ENCODE results near the gene RARRES2. TPM values are rescaled to one million over a fixed set of nuclear protein-coding genes. Genes with fewer than 3 reads are reported as not detected.
A peak's percentile ranks its signal among the peaks of the same experiment; 100 is the strongest.

Gene RARRES2
- 18.3 and 26.1 TPM in 2 replicates for total RNA-seq

DNA sequence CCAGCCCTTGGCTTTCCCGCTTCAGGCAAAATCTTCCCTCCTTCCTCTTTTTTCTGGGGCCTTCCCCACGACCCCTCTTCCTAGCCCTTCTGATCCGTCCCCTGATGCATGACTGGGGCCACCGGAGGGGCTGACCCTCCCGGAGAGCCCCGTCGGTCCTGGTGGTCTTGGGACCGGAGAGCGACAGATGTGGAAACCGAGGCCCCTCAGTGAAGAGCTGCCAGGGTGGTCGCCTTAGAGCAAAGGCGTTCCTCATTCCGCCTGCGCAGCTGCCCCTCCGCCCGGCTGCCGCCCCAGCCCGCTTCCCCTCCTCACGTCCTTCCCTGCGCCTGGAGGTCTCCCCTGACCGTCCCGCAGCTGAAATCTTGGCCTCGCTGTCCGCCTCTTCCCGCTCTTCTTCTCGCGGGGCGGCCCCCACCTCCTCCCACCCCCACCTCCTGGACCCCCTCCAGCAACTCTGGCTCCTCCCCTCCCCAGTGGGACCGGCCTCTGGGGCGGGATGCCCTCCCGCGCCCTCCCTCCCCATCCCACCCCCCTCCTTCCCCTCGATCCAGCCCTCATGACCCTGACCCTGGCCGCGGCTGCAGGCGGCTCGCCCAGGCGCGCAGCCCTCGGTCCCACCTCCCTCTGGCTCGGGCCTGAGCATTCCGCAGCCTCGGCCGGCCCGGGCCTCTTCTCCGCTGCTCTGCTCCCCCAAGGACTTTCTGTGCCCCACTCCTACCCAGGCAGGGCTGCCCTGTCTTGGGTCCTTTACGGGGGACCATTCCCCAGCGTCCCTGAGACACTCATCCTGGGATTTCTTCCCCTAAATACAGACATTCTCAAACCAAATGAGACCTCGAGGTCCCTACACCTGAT, at the start of gene RARRES2:
Gene RARRES2 (minus strand): TSS at position 367 of the 858 bp plus-strand sequence. CDS start 1,020 bp downstream, outside the sequence.
- Histone ChIP-seq H3K36me3 (ENCODE audit: insufficient read depth, low read length) (no peaks in the 10 kb centered on the region), H3K9me3 (ENCODE audit: low read depth, low read length) (no peaks in the 10 kb centered on the region), H3K4me1 (ENCODE audit: insufficient read depth, low read length) (no peaks in the 10 kb centered on the region), H3K4me3 (ENCODE audit: insufficient read depth, low read length) (no peak within 1 kb of the TSS), H3K27ac (ENCODE audit: low read depth, low read length) (no peak within 1 kb of the TSS), H3K79me2 (ENCODE audit: insufficient read depth, low read length) (no peaks in the 10 kb centered on the region), H3K27me3 (ENCODE audit: insufficient read depth, low read length) (peaks cover 33% of the 10 kb centered on the region), H3K4me2 (ENCODE audit: insufficient read depth, low read length) (no peak within 1 kb of the TSS), H2AFZ (ENCODE audit: low read length) (no peak within 1 kb of the TSS), H4K20me1 (ENCODE audit: insufficient read depth, low read length) (no peaks in the 10 kb centered on the region)
- TF ChIP-seq, protein P1, sequence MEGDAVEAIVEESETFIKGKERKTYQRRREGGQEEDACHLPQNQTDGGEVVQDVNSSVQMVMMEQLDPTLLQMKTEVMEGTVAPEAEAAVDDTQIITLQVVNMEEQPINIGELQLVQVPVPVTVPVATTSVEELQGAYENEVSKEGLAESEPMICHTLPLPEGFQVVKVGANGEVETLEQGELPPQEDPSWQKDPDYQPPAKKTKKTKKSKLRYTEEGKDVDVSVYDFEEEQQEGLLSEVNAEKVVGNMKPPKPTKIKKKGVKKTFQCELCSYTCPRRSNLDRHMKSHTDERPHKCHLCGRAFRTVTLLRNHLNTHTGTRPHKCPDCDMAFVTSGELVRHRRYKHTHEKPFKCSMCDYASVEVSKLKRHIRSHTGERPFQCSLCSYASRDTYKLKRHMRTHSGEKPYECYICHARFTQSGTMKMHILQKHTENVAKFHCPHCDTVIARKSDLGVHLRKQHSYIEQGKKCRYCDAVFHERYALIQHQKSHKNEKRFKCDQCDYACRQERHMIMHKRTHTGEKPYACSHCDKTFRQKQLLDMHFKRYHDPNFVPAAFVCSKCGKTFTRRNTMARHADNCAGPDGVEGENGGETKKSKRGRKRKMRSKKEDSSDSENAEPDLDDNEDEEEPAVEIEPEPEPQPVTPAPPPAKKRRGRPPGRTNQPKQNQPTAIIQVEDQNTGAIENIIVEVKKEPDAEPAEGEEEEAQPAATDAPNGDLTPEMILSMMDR (IDR thresholded peaks at IDR 0.05; ENCODE audit: extremely low read depth, low read depth, low read length) = no peak
- peak; percentile 66 for DNase-seq (ENCODE audit: insufficient read length, low spot score, missing footprints)

DNA sequence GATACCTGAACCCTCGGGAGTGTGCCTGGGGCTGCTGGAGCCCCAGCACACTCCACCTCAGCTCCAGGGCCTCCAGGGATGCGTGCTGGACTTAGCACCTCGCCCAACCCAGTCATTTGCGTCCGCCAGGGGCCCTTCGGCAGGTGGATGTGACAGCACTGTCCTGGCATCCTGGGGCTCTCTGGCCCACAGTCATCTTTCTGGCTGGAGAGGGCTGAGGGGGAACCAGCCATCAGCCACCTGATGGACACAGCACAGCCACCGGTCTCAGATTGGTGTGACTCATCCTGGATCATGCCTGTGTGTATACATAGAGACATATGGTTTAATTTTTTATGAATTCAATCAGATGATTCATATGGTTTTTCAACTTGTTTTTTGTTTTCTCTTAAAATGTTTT, 48.8 kb upstream of the RARRES2 start:
- Histone ChIP-seq H3K79me2 (ENCODE audit: insufficient read depth, low read length) (no peaks in the 10 kb centered on the region), H4K20me1 (ENCODE audit: insufficient read depth, low read length) (peaks cover 3% of the 10 kb centered on the region), H3K4me2 (ENCODE audit: insufficient read depth, low read length) (no peak overlapping the region), H3K27me3 (ENCODE audit: insufficient read depth, low read length) (no peaks in the 10 kb centered on the region), H3K9me3 (ENCODE audit: low read depth, low read length) (no peaks in the 10 kb centered on the region), H3K4me1 (ENCODE audit: insufficient read depth, low read length) (no peaks in the 10 kb centered on the region), H3K4me3 (ENCODE audit: insufficient read depth, low read length) (no peak overlapping the region), H2AFZ (ENCODE audit: low read length) (no peak overlapping the region), H3K36me3 (ENCODE audit: insufficient read depth, low read length) (peaks cover 8% of the 10 kb centered on the region), H3K27ac (ENCODE audit: low read depth, low read length) (no peak overlapping the region)
- TF ChIP-seq, protein P1 (IDR thresholded peaks at IDR 0.05; ENCODE audit: extremely low read depth, low read depth, low read length) = no peak
- peak; percentile 78 for DNase-seq (ENCODE audit: insufficient read length, low spot score, missing footprints)

DNA sequence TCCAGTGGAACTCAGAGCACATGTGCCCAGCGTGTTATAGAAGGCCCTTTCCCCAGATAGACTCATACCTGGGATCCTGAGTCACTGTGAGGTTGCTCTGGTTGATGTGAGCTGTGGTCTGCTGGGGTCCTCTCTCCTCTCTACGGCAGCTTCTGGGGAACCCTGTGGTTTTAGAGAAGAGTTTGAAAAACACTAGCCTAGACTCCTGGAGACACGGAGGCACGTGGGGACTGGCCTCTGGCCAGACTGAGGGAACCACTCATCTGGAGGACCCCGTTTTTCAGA, 48.0 kb upstream of the RARRES2 start:
- H3K9me3 ChIP-seq (ENCODE audit: low read depth, low read length) = no peaks in the 10 kb centered on the region
- no peaks in the 10 kb centered on the region for H3K79me2 ChIP-seq (ENCODE audit: insufficient read depth, low read length)
- TF ChIP-seq, protein P1 (IDR thresholded peaks at IDR 0.05; ENCODE audit: extremely low read depth, low read depth, low read length) = no peak
- H3K27me3 ChIP-seq (ENCODE audit: insufficient read depth, low read length) = no peaks in the 10 kb centered on the region
- no peak overlapping the region for H3K4me2 ChIP-seq (ENCODE audit: insufficient read depth, low read length)
- no peak overlapping the region for H2AFZ ChIP-seq (ENCODE audit: low read length)
- peaks cover 8% of the 10 kb centered on the region for H3K36me3 ChIP-seq (ENCODE audit: insufficient read depth, low read length)
- H3K4me3 ChIP-seq (ENCODE audit: insufficient read depth, low read length) = no peak overlapping the region
- no peak overlapping the region for H3K27ac ChIP-seq (ENCODE audit: low read depth, low read length)
- no peaks in the 10 kb centered on the region for H3K4me1 ChIP-seq (ENCODE audit: insufficient read depth, low read length)
- H4K20me1 ChIP-seq (ENCODE audit: insufficient read depth, low read length) = peaks cover 7% of the 10 kb centered on the region
- peak; percentile 64 for DNase-seq (ENCODE audit: insufficient read length, low spot score, missing footprints)

DNA sequence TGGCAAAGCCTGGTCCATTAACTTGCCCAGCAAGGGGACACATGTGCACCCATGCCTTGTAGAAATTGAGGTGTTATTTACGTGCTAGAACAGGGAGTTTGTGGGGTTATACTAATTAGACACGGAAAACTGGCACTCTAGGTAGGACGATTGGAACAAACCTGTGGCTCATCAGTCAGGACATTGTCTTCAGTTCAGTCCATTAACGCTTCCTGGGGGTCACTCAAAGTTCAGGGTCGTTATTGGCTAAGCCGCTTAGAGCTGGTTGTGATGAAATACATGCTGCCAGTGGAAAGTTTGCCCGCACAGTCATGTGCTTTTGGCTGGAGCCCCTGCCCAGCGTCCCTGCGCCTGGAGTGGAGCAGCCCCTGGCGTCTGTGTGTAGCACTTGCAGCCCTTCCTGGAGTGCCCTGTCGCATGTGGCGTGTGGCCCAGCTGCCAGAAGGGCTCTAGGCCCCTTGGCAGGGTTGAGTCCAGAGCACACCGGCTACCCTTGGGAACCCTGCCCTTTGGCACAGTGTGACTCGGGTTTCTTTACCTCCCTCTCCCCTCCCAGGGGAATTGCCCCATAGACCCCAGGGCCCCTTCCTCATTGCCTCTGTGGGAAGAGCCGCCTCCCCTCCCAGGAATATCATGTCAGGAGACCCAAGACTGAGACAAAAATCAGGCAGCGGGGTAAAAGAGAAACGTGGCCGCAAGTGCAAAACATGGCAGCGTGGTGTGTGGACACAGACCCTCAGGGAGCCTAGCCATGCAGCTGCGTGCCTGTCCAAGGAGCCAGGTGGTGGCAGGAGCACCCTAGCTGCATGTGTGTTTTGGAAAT, 47.5 kb upstream of the RARRES2 start:
- peaks cover 2% of the 10 kb centered on the region for H3K79me2 ChIP-seq (ENCODE audit: insufficient read depth, low read length)
- H3K4me2 ChIP-seq (ENCODE audit: insufficient read depth, low read length) = no peak overlapping the region
- H3K9me3 ChIP-seq (ENCODE audit: low read depth, low read length) = no peaks in the 10 kb centered on the region
- no peaks in the 10 kb centered on the region for H3K4me1 ChIP-seq (ENCODE audit: insufficient read depth, low read length)
- H4K20me1 ChIP-seq (ENCODE audit: insufficient read depth, low read length) = peaks cover 10% of the 10 kb centered on the region
- H3K27ac ChIP-seq (ENCODE audit: low read depth, low read length) = no peak overlapping the region
- TF ChIP-seq, protein P1 (IDR thresholded peaks at IDR 0.05; ENCODE audit: extremely low read depth, low read depth, low read length) = peak; percentile 56
- no peak overlapping the region for H3K4me3 ChIP-seq (ENCODE audit: insufficient read depth, low read length)
- peak overlapping the region; percentile 1 for H2AFZ ChIP-seq (ENCODE audit: low read length)
- DNase-seq (ENCODE audit: insufficient read length, low spot score, missing footprints) = peak; percentile 92
- no peaks in the 10 kb centered on the region for H3K27me3 ChIP-seq (ENCODE audit: insufficient read depth, low read length)
- peaks cover 8% of the 10 kb centered on the region for H3K36me3 ChIP-seq (ENCODE audit: insufficient read depth, low read length)
